Esophagus muscularis mucosa (tissue), 4 donors: Measurements from ENCODE around the gene LRRC39. TPM values are rescaled to one million over a fixed set of nuclear protein-coding genes. Genes with fewer than 3 reads are reported as not detected.

Experiments used
- DNase-seq: peaks from one replicate; pipeline ENCODE4 v3.0.0-alpha.2; 2017; ENCODE audit errors: extremely low spot score
- H3K27ac ChIP-seq, 4 donors: fragments of 200-600 bp; sonication (generic); replicated peaks in 1 of 4; 1 replicate in 3 of 4; 2 replicates in 1 of 4; pipeline ENCODE4 v1.5.1; 2016 to 2019; ENCODE audit warnings: mild to moderate bottlenecking in 1 of 4
- H3K27me3 ChIP-seq, 4 donors: fragments of 200-600 bp; sonication (generic); one replicate each; pipeline versions ENCODE4 v1.5.1 to v1.6.0; 2016 to 2019
- H3K36me3 ChIP-seq, 4 donors: fragments of 200-600 bp; sonication (generic); one replicate each; pipeline ENCODE4 v1.5.1; 2016 to 2019
- H3K4me1 ChIP-seq, 4 donors: fragments of 200-600 bp; sonication (generic); one replicate each; pipeline ENCODE4 v1.5.1; 2016 to 2019
- H3K4me3 ChIP-seq, 4 donors: fragments of 200-600 bp; sonication (generic); 1 replicate in 2 of 4; 2 replicates in 2 of 4; pipeline ENCODE4 v1.5.1; 2016 to 2019; ENCODE audit warnings: mild to moderate bottlenecking in 4 of 4, moderate library complexity in 1 of 4
- H3K9me3 ChIP-seq, 4 donors: fragments of 200-600 bp; sonication (generic); 1 replicate in 3 of 4; 2 replicates in 1 of 4; pipeline ENCODE4 v1.5.1; 2016 to 2019
- EP300 ChIP-seq: sonication (generic); formaldehyde crosslinking; IDR thresholded peaks from one replicate; pipeline ENCODE4 v1.6.1; 2017; ENCODE audit warnings: antibody characterized with exemption
- POLR2A ChIP-seq: fragments of 450-650 bp; IDR thresholded peaks from one replicate; pipeline ENCODE4 v1.6.1; 2017; ENCODE audit warnings: antibody characterized with exemption, moderate library complexity, mild to moderate bottlenecking, low read depth
- POLR2AphosphoS5 ChIP-seq, 2 donors: sonication (generic); formaldehyde crosslinking; IDR thresholded peaks; one replicate each; pipeline ENCODE4 v1.6.1; 2017; ENCODE audit warnings: antibody characterized with exemption in 2 of 2
- WGBS: methylation state at CpG from one replicate; pipeline ENCODE4 v1.1.5; 2018; 5-methylcytosine and 5-hydroxymethylcytosine counted together
- intact Hi-C: fragments of 100-400 bp; cut with DNase I; formaldehyde crosslinking; loops from one replicate; pipeline ENCODE4 v1.15.1; 2023
- small RNA-seq, 3 donors: library from RNA; depleted of rRNA; stranded (forward); fragments of <200 nt; gene quantifications; one replicate each; pipeline ENCODE3, GENCODE V24; 2016
- total RNA-seq, 4 donors: library from RNA; depleted of rRNA; stranded (reverse); fragments of >200 nt; gene quantifications; one replicate each; pipeline versions ENCODE4 v1.1.0 to v1.2.1, GENCODE V29; 2016
- TF ChIP-seq, protein P1 (sequence below), 3 experiments: fragments of 200-600 bp in 2 of 3; fragments of 450-650 bp in 1 of 3; sonication (generic) in 2 of 3; IDR thresholded peaks; one replicate each; pipeline ENCODE4 v1.5.1; 2017 to 2019; ENCODE audit warnings: antibody characterized with exemption in 3 of 3, mild to moderate bottlenecking in 2 of 3, moderate library complexity in 1 of 3

Gene LRRC39
- total RNA-seq, 4 donors from 2014 or later, result 0.50 to 0.97 (median 0.85) TPM

GRCh38 chr1:100100202-100100601, 77.9 kb downstream of the LRRC39 start:
- DNase-seq, result no peak
- Histone ChIP-seq H3K27ac (no peak overlapping the region), H3K4me1 (no peaks in the 10 kb centered on the region), H3K36me3 (peaks cover 10 to 73% (median 22%) of the 10 kb centered on the region in 4 donors), H3K27me3 (no peaks in the 10 kb centered on the region), H3K4me3 (no peak overlapping the region), H3K9me3 (peaks cover 0 to 1% (median 0%) of the 10 kb centered on the region in 4 donors)
- TF ChIP-seq, protein P1, sequence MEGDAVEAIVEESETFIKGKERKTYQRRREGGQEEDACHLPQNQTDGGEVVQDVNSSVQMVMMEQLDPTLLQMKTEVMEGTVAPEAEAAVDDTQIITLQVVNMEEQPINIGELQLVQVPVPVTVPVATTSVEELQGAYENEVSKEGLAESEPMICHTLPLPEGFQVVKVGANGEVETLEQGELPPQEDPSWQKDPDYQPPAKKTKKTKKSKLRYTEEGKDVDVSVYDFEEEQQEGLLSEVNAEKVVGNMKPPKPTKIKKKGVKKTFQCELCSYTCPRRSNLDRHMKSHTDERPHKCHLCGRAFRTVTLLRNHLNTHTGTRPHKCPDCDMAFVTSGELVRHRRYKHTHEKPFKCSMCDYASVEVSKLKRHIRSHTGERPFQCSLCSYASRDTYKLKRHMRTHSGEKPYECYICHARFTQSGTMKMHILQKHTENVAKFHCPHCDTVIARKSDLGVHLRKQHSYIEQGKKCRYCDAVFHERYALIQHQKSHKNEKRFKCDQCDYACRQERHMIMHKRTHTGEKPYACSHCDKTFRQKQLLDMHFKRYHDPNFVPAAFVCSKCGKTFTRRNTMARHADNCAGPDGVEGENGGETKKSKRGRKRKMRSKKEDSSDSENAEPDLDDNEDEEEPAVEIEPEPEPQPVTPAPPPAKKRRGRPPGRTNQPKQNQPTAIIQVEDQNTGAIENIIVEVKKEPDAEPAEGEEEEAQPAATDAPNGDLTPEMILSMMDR (IDR thresholded peaks at IDR 0.05), result no peak
- TF ChIP-seq POLR2AphosphoS5 (IDR thresholded peaks at IDR 0.05), result no peak
- no peak for TF ChIP-seq POLR2A
- no peak for TF ChIP-seq EP300
- WGBS, result 64% methylated on average over 1 of the region's 1 CpG
- intact Hi-C loops, result no loop called here

Small RNA genes within 50 kb of the gene (small RNA-seq; reads per million reads assigned to genes)
- 0 reads per million in 3 donors for gene AC093019.1
- gene RPL23AP90, result 0 reads per million in 3 donors

Other genes with a start within 250 kb of the LRRC39 start
- 10 to 100 TPM; 16.8 to 24.6 (median 22.9) TPM for gene SLC35A3, start 208.3 kb downstream of the LRRC39 start, total RNA-seq
- gene SASS6, start 45.3 kb downstream of the LRRC39 start, total RNA-seq, result 1 to 10 TPM; 1.2 to 3.0 (median 2.4) TPM
- 10 to 100 TPM in 2 of 4 donors, 1 to 10 TPM in 2; 6.2 to 25.7 (median 9.3) TPM for gene TRMT13, start 45.1 kb downstream of the LRRC39 start, total RNA-seq
- gene DBT, start 71.6 kb upstream of the LRRC39 start, total RNA-seq, result 10 to 100 TPM in 3 of 4 donors, 1 to 10 TPM in 1; 9.1 to 14.2 (median 12.6) TPM
- gene RTCA, start 88.0 kb upstream of the LRRC39 start, total RNA-seq, result 10 to 100 TPM; 18.7 to 22.0 (median 21.4) TPM
- gene CDC14A, start 174.2 kb upstream of the LRRC39 start, total RNA-seq, result 10 to 100 TPM in 1 of 4 donors, 1 to 10 TPM in 3; 6.6 to 12.2 (median 7.4) TPM